ENCODE data around the gene HAPLN1.

HAPLN1 gene

DNA sequence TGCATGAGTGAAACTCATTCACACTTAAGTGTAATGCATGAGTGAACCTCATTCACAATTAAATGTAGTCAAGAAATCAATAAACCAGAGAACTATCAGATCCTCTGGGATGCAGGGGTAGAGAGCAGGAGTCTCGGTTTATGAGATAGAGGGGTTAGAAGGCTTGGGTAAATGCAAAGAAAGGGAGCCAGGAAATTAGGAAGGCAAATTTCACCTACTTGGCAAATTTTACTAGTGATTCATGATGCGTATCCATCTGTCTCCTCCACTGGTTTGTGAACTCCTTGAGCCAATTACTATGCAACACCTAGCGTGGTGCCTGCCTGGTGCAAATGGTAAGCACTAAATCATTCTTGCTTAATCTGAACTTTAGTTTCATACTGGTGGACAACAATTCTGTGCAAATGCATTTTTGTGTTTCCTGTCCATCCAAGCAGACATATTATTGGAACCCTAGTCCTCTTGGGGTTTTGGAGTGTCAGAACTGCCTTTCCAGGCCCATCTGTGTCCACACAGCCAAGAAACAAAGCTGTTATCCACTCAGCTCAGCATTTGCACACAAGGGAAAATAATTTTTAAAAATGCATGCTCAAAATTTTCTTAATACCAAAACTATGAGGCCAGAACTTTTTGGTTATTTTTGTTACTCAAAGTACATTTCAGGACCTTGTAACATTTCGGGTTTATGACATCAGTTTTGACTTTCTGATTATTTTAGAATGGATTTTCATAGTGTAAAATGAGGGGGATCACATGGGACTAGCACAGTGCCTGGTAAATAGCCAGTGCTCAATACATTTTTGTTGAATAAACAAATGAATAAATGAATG is 5.2 kb downstream of the HAPLN1 start:
- DNase-seq: no peak

DNA sequence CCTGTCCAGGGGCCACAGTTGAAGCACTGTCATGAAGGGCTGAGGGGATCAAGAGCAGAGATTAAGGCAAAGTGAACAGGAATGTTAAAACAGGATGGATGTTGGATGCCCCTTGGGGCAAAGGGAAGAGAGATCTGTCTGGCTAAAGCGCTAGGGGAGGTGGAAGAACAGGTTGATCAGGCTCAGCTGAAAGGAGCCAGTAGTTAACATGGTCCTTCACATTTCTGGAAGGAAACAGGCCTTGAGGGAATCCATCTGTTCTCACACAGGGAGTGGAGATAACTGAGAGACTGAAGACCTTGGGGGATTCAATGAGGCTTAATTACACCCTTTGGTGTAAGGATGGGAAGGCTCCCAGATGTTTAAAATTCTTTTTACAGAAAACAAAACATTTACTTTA is 5.8 kb downstream of the HAPLN1 start:
- DNase-seq: no peak

DNA sequence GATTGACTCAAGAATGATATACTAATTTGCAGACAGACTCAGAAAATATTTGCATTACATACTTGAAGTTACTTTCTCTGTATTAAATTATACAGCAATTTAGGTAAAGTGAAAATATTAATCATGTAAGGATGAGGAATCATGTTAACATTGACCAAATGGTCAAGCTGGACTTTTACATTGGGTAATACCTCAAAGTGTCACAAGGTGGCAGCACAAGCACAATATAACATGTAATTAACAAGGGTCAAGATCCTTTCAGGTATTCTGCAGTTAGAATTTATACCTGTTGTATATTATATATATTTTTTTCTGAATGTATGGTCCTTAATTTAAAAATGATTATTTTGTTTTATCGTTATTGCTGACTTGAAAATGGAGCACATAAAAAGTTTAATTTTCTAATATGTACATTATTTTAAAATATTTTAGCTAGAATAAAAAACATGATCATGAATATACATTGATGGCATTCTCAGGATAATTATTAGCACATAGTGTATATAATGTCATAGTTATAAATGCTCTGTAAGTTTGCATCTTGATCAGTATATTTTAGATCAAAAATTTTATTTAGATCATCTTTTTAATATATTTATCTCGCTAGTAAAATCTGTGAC is 8.6 kb downstream of the HAPLN1 start:
- DNase-seq: no peak

DNA sequence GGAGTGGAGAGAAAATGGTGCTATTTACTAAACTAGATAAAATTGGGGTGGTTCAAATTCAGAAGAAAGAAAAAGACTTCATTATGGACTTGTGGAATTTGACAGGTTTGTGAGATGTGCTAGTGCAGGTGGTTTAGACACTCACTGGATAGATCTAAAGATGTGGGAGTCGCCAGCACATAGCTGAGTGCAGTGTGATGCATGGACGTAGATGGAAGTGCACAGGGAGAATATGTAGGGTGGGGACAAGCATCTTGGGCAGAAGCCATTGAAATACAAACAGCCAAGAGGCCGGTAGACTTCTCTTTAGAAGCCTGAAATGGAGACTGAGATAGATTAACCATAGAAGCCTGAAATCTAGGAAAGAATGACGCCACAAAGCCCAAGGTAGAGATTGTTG is 10.7 kb downstream of the HAPLN1 start:
- no peak for DNase-seq

DNA sequence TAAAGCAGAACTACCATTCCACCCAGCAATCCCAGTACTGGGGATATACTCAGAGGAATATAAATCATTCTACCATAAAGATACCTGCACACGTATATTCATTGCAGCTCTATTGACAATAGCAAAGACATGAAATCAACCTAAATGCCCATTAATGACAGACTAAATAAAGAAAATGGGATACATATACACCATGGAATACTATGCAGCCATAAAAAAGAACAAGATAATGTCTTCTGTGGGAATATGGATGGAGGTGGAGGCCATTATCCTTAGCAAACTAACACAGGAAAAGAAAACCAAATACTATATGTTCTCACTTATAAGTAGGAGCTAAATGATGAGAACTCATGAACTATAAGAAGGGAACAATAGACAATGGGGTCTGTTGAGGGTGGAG is 12.5 kb downstream of the HAPLN1 start:
- no peak for DNase-seq

DNA sequence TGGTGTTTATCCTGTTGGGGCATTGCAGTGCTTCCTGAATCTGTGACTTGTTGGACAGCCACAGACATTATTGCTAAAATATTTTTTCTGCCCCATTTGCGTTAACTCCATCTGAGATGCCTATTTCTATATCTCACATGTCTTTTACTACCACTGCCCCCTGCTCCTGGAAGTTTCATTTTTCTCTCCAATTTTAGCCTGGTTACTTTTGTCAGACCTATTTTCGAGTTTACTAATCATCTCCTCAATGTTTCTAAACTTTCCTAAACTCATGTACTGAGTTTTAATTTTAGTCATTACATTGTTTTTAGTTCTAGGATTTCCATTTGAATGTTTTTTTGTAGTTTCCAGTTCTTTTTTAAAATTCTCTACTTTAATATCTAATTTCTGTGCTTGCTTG is 17.6 kb downstream of the HAPLN1 start:
- DNase-seq: no peak

DNA sequence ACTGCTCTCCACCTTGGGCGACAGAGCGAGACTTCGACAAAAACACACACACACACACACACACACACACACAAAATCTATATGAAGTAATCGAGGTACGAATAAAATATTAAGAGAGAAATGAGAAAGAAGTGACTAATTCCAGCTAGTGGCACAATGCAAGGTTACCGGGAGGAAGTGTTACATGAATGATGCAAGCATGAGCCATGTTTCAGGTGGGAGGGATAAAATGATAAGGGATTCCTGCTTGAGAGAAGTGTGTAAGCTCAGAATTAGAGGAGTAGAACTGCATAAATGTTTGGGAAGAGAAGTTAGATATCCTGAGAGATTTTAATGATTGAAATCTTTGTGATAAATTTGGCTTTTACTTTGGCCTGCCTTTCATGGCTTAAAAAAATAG is 18.8 kb downstream of the HAPLN1 start:
- DNase-seq: no peak

DNA sequence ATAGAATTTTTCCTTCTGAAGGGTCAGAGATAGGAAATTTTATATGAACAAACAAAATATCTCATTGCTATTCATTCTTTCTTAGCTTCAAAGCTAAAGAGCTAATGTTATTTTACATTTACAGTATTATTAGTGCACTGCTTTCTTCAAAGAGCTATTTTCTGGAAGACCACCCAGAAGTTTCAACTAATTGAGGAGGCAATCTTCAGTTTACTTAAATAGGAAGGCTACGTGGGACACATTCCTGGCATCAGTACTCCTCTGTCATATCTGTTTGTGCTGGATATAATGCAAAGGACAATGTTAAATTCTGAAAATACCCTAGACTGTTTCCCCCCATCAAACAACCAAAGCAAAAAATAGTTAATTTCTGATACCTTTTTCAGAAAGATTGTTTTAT is 30.8 kb downstream of the HAPLN1 start:
- DNase-seq: no peak

DNA sequence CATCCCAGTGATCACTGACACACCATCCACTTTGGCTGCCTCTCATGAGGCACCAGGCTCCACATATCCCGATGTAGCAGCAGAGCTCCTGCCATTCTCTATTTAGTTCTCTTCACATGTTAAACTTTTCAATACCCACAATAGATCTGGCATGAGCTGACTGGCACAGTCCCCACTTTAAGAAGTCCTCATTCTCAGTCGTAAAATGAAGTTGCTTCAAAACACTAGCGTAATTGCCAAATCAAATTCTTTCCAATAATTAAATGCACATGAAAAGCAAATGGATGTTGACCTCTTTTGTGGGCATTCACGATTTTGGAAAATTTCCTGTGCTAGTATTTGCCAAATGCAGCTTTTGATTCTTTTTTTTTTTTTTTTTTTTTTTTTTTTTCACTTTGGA is 32.4 kb downstream of the HAPLN1 start:
- no peak for DNase-seq

DNA sequence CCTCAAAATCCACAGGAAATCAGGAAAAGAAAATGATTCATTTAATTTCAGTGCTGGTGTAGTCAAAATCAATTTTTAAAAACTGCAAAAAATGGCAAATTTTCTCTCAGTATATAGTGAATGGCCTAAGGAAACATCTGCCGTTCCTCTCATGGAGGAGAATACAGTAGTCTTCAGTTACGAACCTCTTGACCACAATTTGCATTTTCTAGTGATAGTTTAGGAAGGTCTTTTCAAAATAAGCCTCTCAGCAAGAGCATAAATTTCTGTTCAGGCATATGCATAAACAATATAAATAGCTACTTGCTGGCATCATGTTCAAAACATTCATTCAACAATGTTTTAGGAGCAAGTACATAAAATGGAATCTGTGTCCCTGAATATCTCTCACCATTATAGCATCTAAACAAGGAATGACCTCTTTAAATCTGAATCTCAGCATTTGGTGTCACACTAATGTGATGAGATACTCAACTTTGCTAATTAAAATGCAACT is 33.5 kb downstream of the HAPLN1 start:
- DNase-seq: no peak

DNA sequence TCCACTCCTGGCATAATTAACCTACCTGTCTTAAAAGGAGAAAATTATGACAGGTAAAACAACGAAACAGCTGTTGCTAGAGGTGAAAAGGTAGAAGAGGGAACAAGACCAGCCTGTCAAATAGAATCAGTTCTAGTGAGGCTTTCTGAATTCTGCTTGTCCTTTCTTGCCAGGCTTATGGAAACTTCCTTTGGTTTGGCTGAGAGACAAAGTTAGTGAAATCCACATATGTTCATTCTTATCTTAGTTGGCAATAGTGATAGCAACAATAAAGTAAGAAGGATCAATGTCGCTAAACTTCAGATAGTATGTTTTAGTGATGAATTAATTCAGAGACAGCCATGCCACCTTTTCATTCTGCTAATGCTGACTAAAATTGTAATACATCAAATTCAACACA is 34.4 kb downstream of the HAPLN1 start:
- no peak for DNase-seq

DNA sequence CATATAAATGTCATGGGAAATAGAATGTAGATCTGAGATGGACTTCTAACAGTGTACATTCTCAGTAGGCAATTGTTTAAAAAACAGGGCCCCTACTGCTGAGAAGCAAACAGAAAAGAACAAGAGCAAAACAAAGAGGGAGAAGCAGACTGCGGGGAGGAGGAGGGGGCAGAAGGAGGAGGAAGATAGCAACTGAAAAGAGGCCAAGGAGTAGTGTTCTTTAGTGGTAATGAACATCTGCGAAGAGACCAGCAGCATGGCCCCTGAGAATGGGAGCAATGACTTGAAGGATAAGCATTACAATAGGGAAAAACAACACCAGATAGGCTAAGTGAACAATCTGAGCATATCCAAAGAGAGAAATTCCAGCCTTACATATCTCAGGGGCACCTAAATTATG is 36.8 kb downstream of the HAPLN1 start:
- no peak for DNase-seq

DNA sequence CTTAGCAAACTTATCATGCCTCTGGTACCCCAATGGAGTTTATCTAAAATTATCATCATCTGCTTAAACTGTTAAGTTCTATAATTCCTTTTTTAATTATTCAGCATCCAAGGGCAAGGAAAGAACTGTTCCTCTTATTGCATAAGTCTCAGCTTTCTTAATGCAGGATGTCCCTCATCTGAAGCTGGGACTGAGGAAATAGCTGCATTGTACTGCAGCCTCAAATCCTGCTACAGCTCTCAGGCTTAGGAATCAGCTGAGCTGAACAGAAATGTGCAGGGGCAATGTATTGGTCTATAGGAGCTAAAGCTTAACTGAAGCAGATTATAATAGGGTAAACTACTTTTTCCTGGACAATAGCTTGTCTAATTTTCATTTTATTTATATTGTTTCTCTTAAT is 48.0 kb downstream of the HAPLN1 start:
- DNase-seq: no peak

DNA sequence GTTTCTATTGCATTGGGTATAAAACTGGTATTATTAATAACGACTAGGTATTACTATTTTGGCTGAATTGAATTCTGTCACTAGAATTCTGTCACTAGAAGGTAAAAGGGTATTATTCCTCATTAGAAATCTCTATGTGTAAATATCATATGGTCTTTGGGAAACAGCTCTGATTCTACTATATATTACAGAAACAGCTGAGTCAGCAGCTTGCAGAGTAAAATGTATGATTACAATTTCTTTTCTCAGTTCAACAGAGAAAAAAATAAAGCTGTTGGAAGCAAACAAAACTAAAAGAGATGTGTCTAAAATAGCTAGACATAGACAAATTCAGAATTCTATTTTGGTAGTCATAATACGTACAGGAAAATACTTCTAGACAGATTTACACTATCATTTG is 48.5 kb downstream of the HAPLN1 start:
- DNase-seq: no peak

DNA sequence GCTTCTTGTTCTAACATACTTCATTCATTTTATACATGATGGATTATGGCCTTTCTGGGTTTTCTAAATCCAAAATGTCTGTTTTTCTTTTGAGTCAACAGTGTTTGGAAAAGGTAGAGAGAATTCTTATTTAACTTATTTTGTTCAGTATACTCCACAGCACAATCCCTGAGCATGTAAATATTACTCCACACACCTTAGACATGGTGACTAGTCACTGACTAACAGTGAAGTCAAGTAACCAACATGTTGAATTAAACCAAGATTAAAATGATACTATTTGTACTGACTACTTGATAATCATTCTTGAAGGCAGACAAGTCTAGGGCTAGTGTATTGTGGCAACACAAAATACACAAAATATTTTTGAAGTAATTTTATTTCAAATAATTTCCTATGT is 55.0 kb downstream of the HAPLN1 start:
- no peak for DNase-seq

DNA sequence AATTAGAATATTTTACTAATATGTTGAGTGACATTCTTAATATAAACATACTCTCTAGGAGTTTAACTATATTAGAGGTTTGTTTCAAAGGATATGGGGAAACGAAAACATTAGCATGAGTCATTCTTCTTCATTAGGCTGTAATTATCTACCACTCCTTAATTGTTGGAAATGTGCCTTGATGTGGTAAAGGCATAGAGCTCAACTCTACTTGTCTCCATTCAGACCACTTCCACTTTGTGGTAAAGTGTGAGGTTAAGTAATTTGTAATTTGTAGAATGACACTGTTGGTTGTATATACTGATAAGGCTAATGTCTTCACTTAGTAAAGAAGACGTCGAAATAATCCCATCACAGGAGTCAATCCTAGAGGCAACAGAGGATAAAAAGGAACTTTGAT is 58.1 kb downstream of the HAPLN1 start:
- no peak for DNase-seq

DNA sequence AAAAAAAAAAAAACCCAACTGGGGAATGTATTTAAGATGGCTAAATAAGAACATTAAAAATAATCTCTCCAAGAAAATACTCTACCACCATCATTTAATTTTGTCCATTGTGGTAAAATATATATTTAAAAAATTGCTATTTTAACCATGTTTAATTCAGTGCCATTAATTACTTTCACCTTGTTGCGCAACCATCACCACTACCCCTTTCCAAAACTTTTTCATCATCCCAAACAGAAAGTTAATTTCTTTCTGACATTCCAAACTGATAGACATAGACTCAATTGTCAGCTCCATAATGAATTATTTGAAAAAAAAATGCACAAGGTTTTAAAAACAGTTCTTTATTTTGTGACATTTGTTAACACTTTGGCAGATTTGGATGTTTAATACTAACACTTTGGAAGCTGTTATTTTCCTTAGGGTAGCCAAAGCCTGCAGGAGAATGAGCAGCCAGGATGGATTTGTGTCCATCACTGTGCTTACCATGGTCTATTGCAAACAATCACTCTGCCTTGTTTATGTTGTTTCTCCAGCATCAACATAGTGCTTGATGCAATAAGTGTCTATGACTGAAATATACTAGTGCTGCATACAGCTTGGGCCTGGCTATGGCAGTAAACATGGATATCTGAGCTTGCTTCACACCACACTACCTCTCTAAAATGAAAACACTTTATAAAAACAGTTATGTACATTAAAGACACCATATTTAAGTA is 62.7 kb downstream of the HAPLN1 start:
- no peak for DNase-seq

DNA sequence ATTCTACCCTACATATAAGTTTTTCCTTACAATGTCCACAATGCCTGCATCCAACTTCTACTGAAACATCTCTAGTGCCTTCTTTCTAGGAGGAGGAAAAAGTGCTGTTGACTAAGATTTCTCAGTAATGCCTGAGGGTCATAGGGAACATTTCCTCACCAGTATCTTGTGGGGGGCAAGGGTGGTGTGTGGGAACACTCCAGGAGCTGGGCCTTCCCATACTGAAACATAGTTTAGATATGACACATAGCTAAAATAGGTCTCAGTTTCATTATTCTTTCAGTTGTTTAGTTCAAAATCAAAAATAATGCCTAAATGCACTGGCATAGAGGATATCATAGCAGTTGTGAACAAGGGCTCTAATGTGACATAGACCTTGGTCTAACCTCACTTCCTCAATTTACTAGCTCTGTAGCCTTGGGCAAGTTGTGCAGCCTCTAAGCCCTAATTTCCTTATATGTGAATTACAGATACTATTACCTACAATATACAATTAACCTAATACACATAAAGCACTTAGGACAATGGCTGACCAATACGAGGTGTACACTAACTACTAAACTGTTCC is 66.1 kb downstream of the HAPLN1 start:
- no peak for DNase-seq

DNA sequence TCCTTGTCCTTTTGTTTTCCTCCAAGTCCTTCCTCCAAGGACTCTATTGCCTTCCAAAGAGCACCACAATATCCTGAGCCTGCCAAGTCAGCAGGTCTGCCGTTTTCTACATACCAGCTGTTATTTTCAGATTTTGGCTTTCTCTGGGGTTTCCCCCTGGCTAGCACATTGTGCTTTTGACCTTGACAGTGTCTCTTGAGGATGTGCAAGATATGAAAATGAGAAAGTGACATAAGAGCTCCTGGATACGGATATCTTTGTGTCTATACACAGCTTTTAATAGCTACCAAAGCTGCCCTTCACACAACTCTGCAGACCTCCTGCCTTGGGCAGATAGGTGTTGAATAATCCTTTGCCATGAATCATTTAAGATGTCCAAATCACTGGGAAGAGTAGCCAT is 67.0 kb downstream of the HAPLN1 start:
- DNase-seq: no peak

DNA sequence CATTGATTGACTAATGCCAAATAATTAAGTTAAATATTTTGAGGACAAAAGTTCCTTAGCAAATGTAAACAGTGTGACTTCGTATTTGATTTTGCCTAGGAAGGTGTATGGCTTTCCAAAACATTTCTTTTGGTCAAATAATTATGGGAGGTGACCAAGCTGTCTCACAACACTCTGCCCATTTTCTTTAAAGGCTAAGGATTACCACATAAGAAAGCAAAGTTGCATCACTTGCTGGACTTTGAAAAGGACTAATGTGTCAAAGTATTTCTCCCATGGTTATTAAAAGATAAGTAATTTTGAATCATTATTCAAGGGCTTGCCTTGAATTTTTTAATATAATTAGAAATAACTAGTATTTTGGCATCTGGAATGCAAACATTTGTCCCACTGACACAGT is 74.7 kb downstream of the HAPLN1 start:
- DNase-seq: no peak

DNA sequence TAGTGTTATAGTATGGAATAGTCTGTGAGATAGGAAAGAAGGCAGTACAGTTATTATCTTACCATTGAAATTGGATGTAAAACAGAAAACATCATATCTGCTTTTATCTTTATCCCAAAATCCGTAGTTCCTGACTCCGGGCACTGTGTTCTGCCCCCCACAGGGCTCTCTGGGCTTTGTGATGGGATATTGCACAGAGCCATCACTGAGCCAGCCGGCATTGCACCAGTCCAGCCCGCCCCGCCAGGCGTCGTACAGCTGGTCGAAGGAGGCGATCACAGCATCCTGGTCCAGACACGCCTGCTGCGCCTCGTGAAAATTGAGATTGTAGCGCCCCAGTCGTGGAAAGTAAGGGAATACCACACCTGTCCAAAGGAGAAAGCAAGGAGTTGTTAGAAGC is 76.4 kb downstream of the HAPLN1 start:
- DNase-seq: no peak

DNA sequence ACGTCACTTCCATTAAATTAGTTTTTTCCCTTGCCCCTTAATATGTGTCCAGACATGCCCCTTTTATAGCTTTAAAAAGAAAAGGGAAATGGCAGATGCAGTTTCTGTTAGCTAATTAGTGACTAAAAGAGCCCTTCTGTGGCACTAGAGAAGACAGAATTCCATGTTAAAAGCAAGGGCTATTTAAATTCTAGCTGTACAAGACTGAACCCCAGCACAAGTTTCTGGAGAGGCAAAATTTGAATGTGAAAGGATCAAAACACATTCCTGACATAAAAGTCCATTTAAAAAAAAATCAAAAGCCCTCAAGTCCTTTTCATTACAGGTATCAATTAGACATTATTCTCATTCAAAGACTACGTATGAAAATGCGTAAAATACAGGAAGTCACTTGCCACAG is 78.7 kb downstream of the HAPLN1 start:
- no peak for DNase-seq

DNA sequence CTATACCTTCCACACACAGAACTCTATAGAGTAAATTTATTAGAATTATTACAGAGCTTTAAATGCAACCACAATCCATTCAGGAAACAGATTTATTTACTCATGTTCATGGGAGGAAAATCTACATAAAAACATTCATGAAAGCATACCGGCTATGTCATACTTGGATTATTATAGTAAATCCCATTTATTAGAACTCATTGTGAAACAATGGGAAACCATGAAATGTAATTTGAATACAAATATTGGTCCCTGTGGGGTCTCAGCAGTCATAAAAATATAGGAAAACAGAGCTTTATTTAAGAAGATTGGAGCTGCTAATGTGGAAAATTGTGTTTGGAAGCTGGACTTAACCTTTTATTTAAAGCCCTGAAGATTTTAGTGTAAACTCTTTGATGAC is 80.7 kb downstream of the HAPLN1 start:
- no peak for DNase-seq

DNA sequence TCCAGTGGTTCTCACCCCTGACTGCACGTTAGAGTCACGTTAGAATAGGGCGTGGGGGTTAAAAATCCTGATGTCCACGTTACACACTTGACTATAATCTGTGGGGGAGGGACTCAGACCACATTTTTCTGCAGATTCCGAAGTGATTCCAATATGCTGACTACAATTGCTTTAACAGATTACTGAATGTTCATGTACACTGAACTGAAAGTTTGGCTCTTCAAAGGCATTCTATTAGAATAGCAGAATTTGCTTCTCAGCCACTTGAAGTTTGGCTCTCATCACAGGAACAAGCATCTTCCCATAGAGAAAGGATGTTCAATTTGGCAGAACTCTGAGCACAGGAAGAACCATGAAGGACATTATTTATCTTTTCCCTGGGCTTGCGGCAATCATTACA is 84.5 kb downstream of the HAPLN1 start:
- no peak for DNase-seq

Data from activated CD4-positive, CD25-positive, alpha-beta regulatory T cell treated with anti-CD3 and anti-CD28 coated beads, Interleukin-2, amount 50 U/mL, for 72 hours (primary cell).